Neural crest cell (in vitro differentiated cells): ENCODE measurements around the gene TPRN. TPM values are rescaled to one million over a fixed set of nuclear protein-coding genes. Genes with fewer than 3 reads are reported as not detected.

Experiments used
- DNase-seq: peaks from one replicate; pipeline ENCODE4 v3.0.0; 2021; ENCODE audit warnings: low read depth, mixed read lengths, low spot score
- H3K27ac Mint-ChIP-seq: one replicate; pipeline ENCODE4 v1.8.0; 2021; ENCODE audit warnings: mild to moderate bottlenecking, mixed read lengths; ENCODE audit not compliant: unreplicated experiment
- H3K27me3 Mint-ChIP-seq: 2 replicates; pipeline ENCODE4 v1.8.0; 2021; ENCODE audit warnings: low read depth, mild to moderate bottlenecking, mixed read lengths
- H3K36me3 Mint-ChIP-seq: 2 replicates; pipeline ENCODE4 v1.8.0; 2021; ENCODE audit warnings: low read depth, mild to moderate bottlenecking, mixed read lengths
- H3K4me1 Mint-ChIP-seq: 2 replicates; pipeline ENCODE4 v1.8.0; 2021; ENCODE audit warnings: mixed read lengths
- H3K4me3 Mint-ChIP-seq: one replicate; pipeline ENCODE4 v1.8.0; 2021; ENCODE audit warnings: mild to moderate bottlenecking, mixed read lengths
- H3K9me3 Mint-ChIP-seq: 2 replicates; pipeline ENCODE4 v1.8.0; 2021; ENCODE audit warnings: mixed read lengths
- total RNA-seq: library from RNA; stranded (reverse); gene quantifications from 2 replicates; pipeline ENCODE4 v1.2.1, GENCODE V29; 2021
- TF ChIP-seq, protein P1 (sequence below): fragments of 200-600 bp; sonication (generic); conservative IDR thresholded peaks from 2 replicates; pipeline ENCODE4 v1.5.0; 2021; ENCODE audit warnings: antibody characterized with exemption, mild to moderate bottlenecking

Gene TPRN
- total RNA-seq, 1 donor from 2014 or later, result 25.1 TPM

DNA sequence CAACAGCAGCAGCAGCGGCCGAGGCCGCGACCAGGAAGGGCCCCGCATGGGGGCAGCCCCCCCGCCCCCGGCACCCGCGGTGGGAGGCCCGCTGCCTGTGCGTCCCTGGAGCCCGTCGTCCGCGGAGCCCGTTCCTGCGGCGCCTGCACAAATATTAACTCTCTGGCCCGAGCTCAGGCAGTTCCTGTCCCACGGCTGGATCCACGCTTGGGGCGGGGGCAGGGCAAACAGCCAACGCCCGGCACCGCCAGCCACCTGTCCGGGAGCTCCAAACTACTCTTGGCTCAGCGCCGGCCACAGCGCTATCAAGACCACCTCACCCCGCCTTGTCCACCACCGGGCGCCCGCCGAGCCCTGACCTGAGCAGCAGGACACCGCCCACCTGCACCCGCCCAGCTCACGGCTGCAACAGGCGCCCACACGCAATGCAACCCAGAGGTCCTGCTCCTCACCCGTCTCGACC is 30.6 kb downstream of the TPRN start, which contains the start of gene LRRC26:
LRRC26 (minus strand) TSS at position 156 of the 463 bp plus-strand sequence; CDS start at position 48, 108 bp downstream.
- Mint-ChIP-seq H3K36me3 (no peaks in the 10 kb centered on the region), H3K9me3 (no peaks in the 10 kb centered on the region), H3K4me1 (no peaks in the 10 kb centered on the region), H3K4me3 (peak within 1 kb of the TSS; percentile 57), H3K27me3 (peaks cover 84% of the 10 kb centered on the region), H3K27ac (no peak within 1 kb of the TSS)
- TF ChIP-seq, protein P1, sequence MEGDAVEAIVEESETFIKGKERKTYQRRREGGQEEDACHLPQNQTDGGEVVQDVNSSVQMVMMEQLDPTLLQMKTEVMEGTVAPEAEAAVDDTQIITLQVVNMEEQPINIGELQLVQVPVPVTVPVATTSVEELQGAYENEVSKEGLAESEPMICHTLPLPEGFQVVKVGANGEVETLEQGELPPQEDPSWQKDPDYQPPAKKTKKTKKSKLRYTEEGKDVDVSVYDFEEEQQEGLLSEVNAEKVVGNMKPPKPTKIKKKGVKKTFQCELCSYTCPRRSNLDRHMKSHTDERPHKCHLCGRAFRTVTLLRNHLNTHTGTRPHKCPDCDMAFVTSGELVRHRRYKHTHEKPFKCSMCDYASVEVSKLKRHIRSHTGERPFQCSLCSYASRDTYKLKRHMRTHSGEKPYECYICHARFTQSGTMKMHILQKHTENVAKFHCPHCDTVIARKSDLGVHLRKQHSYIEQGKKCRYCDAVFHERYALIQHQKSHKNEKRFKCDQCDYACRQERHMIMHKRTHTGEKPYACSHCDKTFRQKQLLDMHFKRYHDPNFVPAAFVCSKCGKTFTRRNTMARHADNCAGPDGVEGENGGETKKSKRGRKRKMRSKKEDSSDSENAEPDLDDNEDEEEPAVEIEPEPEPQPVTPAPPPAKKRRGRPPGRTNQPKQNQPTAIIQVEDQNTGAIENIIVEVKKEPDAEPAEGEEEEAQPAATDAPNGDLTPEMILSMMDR, result no peak
- no peak for DNase-seq

DNA sequence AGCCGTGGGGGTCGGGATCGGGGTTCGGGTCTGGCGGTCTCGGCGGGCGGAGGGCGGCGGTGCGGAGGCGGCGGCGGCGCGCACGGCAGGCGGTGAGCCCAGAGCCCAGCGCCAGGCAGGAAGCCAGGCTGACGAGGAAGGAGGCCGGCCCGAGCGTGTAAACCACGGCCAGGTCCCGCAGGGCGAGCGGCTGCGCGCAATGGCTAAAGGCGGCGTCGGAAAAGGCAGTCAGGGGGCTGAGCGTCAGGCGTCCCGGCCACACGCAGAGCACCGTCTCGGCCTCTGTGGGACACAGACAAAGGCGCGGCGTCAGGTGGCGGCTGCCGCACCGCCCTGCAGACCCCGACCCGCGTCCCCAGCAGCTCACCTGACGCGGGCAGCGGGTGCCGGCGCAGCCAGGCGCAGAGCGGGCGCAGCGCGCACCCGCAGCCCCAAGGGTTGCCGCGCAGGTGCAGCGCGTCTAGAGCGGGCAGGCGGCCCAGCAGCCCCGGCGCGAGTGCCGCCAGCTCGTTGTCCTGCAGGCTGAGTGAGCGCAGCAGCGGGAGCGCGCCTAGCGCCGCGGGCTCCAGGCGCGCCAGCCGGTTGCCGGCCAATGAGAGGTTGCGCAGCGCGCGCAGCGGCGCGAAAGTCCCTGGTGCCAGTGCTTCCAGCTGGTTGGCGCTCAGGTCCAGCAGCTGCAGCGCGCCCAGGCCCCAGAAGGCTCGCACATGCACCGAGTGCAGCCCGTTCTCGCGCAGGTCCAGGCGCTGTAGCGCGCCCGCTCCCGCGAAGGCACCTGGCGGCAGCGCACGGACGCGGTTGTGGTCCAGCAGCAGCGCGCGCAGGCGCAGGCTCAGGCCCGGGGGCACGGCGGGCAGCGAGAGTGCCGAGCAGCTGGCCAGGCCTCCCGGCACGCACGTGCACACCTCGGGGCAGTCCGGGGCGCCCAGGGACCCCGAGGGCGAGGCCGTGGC is 31.4 kb downstream of the TPRN start:
- Mint-ChIP-seq H3K27me3 (peaks cover 87% of the 10 kb centered on the region), H3K27ac (no peak overlapping the region), H3K9me3 (no peaks in the 10 kb centered on the region), H3K4me1 (no peaks in the 10 kb centered on the region), H3K36me3 (no peaks in the 10 kb centered on the region), H3K4me3 (peak overlapping the region; percentile 57)
- DNase-seq, result no peak
- TF ChIP-seq, protein P1, result no peak

DNA sequence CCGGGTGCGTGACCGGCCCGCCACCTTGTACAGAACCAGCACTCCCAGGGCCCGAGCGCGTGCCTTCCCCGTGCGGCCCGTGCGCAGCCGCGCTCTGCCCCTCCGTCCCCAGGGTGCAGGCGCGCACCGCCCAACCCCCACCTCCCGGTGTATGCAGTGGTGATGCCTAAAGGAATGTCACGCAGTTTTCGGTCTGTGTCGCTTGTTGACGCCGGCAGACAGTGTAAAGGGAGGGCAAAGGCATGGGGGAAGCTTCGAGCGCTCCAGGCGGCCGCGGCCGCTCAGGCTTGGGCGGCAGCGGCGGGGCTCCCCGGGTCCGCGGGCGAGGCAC is 32.0 kb downstream of the TPRN start:
- Mint-ChIP-seq H3K9me3 (no peaks in the 10 kb centered on the region), H3K4me3 (no peak overlapping the region), H3K4me1 (no peaks in the 10 kb centered on the region), H3K36me3 (no peaks in the 10 kb centered on the region), H3K27ac (no peak overlapping the region), H3K27me3 (peaks cover 84% of the 10 kb centered on the region)
- TF ChIP-seq, protein P1, result no peak
- DNase-seq, result no peak

DNA sequence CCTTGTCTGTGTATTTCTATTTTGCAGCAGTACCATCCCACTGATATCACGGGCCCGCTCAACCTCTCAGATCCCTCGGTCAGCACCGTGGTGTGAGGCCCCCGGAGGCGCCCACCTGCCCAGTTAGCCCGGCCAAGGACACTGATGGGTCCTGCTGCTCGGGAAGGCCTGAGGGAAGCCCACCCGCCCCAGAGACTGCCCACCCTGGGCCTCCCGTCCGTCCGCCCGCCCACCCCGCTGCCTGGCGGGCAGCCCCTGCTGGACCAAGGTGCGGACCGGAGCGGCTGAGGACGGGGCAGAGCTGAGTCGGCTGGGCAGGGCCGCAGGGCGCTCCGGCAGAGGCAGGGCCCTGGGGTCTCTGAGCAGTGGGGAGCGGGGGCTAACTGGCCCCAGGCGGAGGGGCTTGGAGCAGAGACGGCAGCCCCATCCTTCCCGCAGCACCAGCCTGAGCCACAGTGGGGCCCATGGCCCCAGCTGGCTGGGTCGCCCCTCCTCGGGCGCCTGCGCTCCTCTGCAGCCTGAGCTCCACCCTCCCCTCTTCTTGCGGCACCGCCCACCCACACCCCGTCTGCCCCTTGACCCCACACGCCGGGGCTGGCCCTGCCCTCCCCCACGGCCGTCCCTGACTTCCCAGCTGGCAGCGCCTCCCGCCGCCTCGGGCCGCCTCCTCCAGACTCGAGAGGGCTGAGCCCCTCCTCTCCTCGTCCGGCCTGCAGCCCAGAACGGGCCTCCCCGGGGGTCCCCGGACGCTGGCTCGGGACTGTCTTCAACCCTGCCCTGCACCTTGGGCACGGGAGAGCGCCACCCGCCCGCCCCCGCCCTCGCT is 32.6 kb downstream of the TPRN start:
- peaks cover 84% of the 10 kb centered on the region for H3K27me3 Mint-ChIP-seq

DNA sequence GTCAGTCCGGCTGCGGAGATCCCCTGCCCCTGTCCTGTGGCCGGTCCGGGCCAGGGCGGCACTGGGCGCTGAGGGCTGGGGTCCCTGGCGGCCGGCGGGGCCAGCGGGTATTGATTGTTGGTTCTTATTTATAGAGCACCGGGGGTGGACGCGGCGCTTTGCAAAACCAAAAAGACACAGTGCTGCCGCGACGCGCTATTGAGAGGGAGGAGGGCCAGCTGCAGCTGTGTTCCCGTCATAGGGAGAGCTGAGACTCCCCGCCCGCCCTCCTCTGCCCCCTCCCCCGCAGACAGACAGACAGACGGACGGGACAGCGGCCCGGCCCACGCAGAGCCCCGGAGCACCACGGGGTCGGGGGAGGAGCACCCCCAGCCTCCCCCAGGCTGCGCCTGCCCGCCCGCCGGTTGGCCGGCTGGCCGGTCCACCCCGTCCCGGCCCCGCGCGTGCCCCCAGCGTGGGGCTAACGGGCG is 33.2 kb downstream of the TPRN start:
- Mint-ChIP-seq H3K9me3 (no peaks in the 10 kb centered on the region), H3K36me3 (no peaks in the 10 kb centered on the region), H3K4me1 (no peaks in the 10 kb centered on the region), H3K27me3 (peaks cover 87% of the 10 kb centered on the region), H3K27ac (no peak overlapping the region), H3K4me3 (no peak overlapping the region)
- TF ChIP-seq, protein P1, result no peak
- DNase-seq, result no peak

More for the DNA sequence above, 32.6 kb downstream of the TPRN start:
- Mint-ChIP-seq H3K27ac (no peak overlapping the region), H3K36me3 (no peaks in the 10 kb centered on the region), H3K4me1 (no peaks in the 10 kb centered on the region), H3K9me3 (no peaks in the 10 kb centered on the region), H3K4me3 (no peak overlapping the region)
- TF ChIP-seq, protein P1, result no peak
- peak; percentile 26 for DNase-seq
